SK-N-SH (cell line): Measurements from ENCODE around the gene NKX1-1. TPM values are rescaled to one million over a fixed set of nuclear protein-coding genes. Genes with fewer than 3 reads are reported as not detected.

Experiments used
- CTCF ChIA-PET: fragments of 300-600, 350-600 bp; formaldehyde crosslinking; extraction: SDS; loops from one replicate; lab custom pipeline; 2021; lab: Yijun Ruan, JAX
- POLR2A ChIA-PET: fragments of 350-600 bp; sonication (Branson Sonifier 250); formaldehyde crosslinking; extraction: SDS; loops from one replicate; lab custom pipeline; 2020; ENCODE audit warnings: antibody characterized with exemption, inconsistent platforms; lab: Yijun Ruan, JAX
- DNase-seq: peaks from one replicate; pipeline ENCODE4 v3.0.0; 2012
- H2AFZ ChIP-seq: fragments of 200-600 bp; sonication (generic); 2 replicates; pipeline ENCODE4 v1.8.1; 2016; ENCODE audit warnings: antibody characterized with exemption, mild to moderate bottlenecking, low read depth
- H3F3A ChIP-seq: fragments of 200-600 bp; sonication (generic); replicated peaks from 2 replicates; pipeline ENCODE3; 2016; ENCODE audit warnings: antibody characterized with exemption, mild to moderate bottlenecking; ENCODE audit not compliant: insufficient read depth
- H3K27ac ChIP-seq, 2 experiments: fragments of 200-500 bp in 1 of 2; fragments of 200-600 bp in 1 of 2; sonication (Bioruptor generic) in 1 of 2; sonication (generic), shearing (Covaris generic) in 1 of 2; 2 replicates each; pipeline versions ENCODE4 v1.5.1 to v1.6.1; 2014 to 2016; ENCODE audit warnings: low read depth in 2 of 2, inconsistent platforms in 1 of 2, low read length in 1 of 2, mild to moderate bottlenecking in 1 of 2, mixed read lengths in 1 of 2
- H3K27me3 ChIP-seq: fragments of 200-600 bp; sonication (generic), shearing (Covaris generic); 2 replicates; pipeline ENCODE4 v1.6.1; 2016; ENCODE audit warnings: mixed run types; ENCODE audit not compliant: insufficient read depth
- H3K36me3 ChIP-seq, 2 experiments: fragments of 200-500 bp in 1 of 2; fragments of 200-600 bp in 1 of 2; sonication (Bioruptor generic) in 1 of 2; sonication (generic) in 1 of 2; replicated peaks in 1 of 2; 2 replicates each; pipeline versions ENCODE3 to v1.5.1; 2014 to 2016; ENCODE audit warnings: low read length in 1 of 2, mild to moderate bottlenecking in 1 of 2; ENCODE audit not compliant: insufficient read depth in 2 of 2, control insufficient read depth in 1 of 2
- H3K4me1 ChIP-seq, 2 experiments: fragments of 200-500 bp in 1 of 2; fragments of 200-600 bp in 1 of 2; sonication (Bioruptor generic) in 1 of 2; sonication (generic), shearing (Covaris generic) in 1 of 2; 2 replicates each; pipeline versions ENCODE4 v1.5.1 to v1.6.1; 2014 to 2016; ENCODE audit warnings: low read depth in 1 of 2, low read length in 1 of 2, mixed run types in 1 of 2; ENCODE audit not compliant: insufficient read depth in 2 of 2, control insufficient read depth in 1 of 2
- H3K4me2 ChIP-seq: fragments of 200-600 bp; sonication (generic), shearing (Covaris generic); 2 replicates; pipeline ENCODE4 v1.6.1; 2017; ENCODE audit warnings: mixed run types
- H3K4me3 ChIP-seq, 2 experiments: fragments of 200-500 bp in 1 of 2; fragments of 200-600 bp in 1 of 2; sonication (Bioruptor generic) in 1 of 2; sonication (generic), shearing (Covaris generic) in 1 of 2; 2 replicates each; pipeline versions ENCODE4 v1.5.1 to v1.8.1; 2014 to 2016; ENCODE audit warnings: low read depth in 2 of 2, inconsistent platforms in 1 of 2, low read length in 1 of 2, mild to moderate bottlenecking in 1 of 2, mixed read lengths in 1 of 2, moderate library complexity in 1 of 2
- H3K79me2 ChIP-seq: fragments of 200-600 bp; sonication (generic); 2 replicates; pipeline ENCODE4 v1.8.1; 2017; ENCODE audit warnings: mild to moderate bottlenecking; ENCODE audit not compliant: insufficient read depth
- H3K9ac ChIP-seq: fragments of 200-600 bp; sonication (generic); 2 replicates; pipeline ENCODE4 v1.6.1; 2017; ENCODE audit warnings: mixed run types
- H3K9me2 ChIP-seq: fragments of 200-600 bp; sonication (generic); 2 replicates; pipeline ENCODE4 v1.6.1; 2017; ENCODE audit warnings: mixed run types
- H3K9me3 ChIP-seq: fragments of 200-600 bp; sonication (generic); 2 replicates; pipeline ENCODE4 v1.6.1; 2017; ENCODE audit warnings: mixed run types, mild to moderate bottlenecking, moderate library complexity
- H4K20me1 ChIP-seq: fragments of 200-600 bp; sonication (generic); 2 replicates; pipeline ENCODE4 v1.6.1; 2017; ENCODE audit warnings: mild to moderate bottlenecking, mixed run types; ENCODE audit not compliant: insufficient read depth
- EZH2phosphoT487 ChIP-seq: fragments of 200-600 bp; sonication (generic); IDR thresholded peaks from 2 replicates; pipeline ENCODE4 v1.6.1; 2017; ENCODE audit warnings: low read depth, mixed run types, mild to moderate bottlenecking, antibody characterized with exemption, moderate library complexity, borderline replicate concordance
- FOXJ3 ChIP-seq: sonication (generic); formaldehyde crosslinking; IDR thresholded peaks from 2 replicates; pipeline ENCODE4 v1.5.1; 2020; ENCODE audit warnings: mild to moderate bottlenecking, missing genetic modification reagents
- NFIC ChIP-seq: IDR thresholded peaks from 2 replicates; pipeline ENCODE4 v1.4.0; 2012; ENCODE audit warnings: borderline replicate concordance
- TAF1 ChIP-seq: IDR thresholded peaks from 2 replicates; pipeline ENCODE4 v1.6.1; 2012; ENCODE audit warnings: low read depth, mild to moderate bottlenecking, low read length, moderate library complexity, borderline replicate concordance
- WGBS: methylation state at CpG from one replicate; pipeline ENCODE4 v1.1.6; 2017; ENCODE audit warnings: low lambda C conversion rate; 5-methylcytosine and 5-hydroxymethylcytosine counted together
- polyA plus RNA-seq, 3 experiments: library from polyadenylated mRNA; depleted of rRNA; stranded (reverse); fragments of >200 nt; gene quantifications; 2 replicates each; pipeline ENCODE4 v1.2.3, GENCODE V29; 2012
- TF ChIP-seq, protein P1 (sequence below): IDR thresholded peaks from 2 replicates; pipeline ENCODE4 v1.4.0; 2012; ENCODE audit warnings: low read depth, borderline replicate concordance
- TF ChIP-seq, protein P2 (sequence below): IDR thresholded peaks from 2 replicates; pipeline ENCODE4 v1.6.1; 2012; ENCODE audit warnings: mild to moderate bottlenecking, low read depth, low read length, moderate library complexity
- TF ChIP-seq, protein P3 (sequence below): IDR thresholded peaks from 2 replicates; pipeline ENCODE4 v1.4.0; 2012; ENCODE audit warnings: low read depth, borderline replicate concordance
- TF ChIP-seq, protein P4 (sequence below): fragments of 150-350 bp; IDR thresholded peaks from 2 replicates; pipeline ENCODE4 v1.6.1; 2017; ENCODE audit warnings: antibody characterized with exemption, low read length, low read depth, borderline replicate concordance

Gene NKX1-1
- polyA plus RNA-seq, 1 of the 3 experiments (the other 2 are of a cell fraction), result not detected

DNA sequence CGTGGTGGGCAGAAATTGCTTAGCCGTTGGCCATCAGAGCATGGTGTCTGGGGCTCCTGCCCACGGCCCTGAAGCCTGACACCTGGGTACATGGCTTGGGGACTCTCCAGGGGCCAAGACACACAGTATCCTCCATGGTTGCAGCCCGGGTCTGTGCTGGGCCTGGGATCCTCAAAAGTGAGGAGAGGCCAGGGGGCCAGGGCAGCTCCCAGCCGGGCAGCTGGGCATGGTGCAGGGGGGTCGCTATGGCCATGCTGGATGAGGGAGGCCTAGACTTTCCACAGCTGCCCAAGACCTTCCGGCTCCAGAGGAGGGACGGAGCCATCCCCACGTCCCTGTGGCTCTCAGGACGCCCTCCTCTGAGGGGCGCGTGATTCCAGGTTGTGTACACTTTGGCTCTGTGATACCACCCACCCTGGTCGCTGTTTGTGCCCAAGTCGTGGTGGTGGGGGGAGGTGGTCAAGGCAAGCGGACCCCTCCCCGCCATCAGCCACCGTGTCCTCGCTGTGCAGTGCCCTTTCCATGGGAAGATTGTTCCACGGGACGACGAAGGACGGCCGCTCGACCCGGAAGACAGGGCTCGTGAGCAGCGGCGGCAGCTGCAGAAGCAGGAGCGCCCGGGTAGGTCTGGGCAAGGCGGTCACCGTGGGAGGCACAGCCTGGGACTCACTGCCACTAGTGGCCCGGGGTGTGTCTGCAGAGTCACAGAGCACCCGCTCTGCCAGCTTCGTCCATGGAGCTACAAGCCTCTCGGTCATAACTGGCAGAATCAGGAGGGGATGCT is 25.7 kb downstream of the NKX1-1 start (continued):
- TF ChIP-seq EZH2phosphoT487 (no peak), NFIC (no peak), FOXJ3 (CRISPR knock-in tag) (no peak)
- TF ChIP-seq, protein P1, sequence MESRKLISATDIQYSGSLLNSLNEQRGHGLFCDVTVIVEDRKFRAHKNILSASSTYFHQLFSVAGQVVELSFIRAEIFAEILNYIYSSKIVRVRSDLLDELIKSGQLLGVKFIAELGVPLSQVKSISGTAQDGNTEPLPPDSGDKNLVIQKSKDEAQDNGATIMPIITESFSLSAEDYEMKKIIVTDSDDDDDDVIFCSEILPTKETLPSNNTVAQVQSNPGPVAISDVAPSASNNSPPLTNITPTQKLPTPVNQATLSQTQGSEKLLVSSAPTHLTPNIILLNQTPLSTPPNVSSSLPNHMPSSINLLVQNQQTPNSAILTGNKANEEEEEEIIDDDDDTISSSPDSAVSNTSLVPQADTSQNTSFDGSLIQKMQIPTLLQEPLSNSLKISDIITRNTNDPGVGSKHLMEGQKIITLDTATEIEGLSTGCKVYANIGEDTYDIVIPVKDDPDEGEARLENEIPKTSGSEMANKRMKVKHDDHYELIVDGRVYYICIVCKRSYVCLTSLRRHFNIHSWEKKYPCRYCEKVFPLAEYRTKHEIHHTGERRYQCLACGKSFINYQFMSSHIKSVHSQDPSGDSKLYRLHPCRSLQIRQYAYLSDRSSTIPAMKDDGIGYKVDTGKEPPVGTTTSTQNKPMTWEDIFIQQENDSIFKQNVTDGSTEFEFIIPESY, result no peak
- TF ChIP-seq, protein P2, sequence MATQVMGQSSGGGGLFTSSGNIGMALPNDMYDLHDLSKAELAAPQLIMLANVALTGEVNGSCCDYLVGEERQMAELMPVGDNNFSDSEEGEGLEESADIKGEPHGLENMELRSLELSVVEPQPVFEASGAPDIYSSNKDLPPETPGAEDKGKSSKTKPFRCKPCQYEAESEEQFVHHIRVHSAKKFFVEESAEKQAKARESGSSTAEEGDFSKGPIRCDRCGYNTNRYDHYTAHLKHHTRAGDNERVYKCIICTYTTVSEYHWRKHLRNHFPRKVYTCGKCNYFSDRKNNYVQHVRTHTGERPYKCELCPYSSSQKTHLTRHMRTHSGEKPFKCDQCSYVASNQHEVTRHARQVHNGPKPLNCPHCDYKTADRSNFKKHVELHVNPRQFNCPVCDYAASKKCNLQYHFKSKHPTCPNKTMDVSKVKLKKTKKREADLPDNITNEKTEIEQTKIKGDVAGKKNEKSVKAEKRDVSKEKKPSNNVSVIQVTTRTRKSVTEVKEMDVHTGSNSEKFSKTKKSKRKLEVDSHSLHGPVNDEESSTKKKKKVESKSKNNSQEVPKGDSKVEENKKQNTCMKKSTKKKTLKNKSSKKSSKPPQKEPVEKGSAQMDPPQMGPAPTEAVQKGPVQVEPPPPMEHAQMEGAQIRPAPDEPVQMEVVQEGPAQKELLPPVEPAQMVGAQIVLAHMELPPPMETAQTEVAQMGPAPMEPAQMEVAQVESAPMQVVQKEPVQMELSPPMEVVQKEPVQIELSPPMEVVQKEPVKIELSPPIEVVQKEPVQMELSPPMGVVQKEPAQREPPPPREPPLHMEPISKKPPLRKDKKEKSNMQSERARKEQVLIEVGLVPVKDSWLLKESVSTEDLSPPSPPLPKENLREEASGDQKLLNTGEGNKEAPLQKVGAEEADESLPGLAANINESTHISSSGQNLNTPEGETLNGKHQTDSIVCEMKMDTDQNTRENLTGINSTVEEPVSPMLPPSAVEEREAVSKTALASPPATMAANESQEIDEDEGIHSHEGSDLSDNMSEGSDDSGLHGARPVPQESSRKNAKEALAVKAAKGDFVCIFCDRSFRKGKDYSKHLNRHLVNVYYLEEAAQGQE, result no peak
- TF ChIP-seq, protein P3, sequence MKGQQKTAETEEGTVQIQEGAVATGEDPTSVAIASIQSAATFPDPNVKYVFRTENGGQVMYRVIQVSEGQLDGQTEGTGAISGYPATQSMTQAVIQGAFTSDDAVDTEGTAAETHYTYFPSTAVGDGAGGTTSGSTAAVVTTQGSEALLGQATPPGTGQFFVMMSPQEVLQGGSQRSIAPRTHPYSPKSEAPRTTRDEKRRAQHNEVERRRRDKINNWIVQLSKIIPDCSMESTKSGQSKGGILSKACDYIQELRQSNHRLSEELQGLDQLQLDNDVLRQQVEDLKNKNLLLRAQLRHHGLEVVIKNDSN, result no peak

DNA sequence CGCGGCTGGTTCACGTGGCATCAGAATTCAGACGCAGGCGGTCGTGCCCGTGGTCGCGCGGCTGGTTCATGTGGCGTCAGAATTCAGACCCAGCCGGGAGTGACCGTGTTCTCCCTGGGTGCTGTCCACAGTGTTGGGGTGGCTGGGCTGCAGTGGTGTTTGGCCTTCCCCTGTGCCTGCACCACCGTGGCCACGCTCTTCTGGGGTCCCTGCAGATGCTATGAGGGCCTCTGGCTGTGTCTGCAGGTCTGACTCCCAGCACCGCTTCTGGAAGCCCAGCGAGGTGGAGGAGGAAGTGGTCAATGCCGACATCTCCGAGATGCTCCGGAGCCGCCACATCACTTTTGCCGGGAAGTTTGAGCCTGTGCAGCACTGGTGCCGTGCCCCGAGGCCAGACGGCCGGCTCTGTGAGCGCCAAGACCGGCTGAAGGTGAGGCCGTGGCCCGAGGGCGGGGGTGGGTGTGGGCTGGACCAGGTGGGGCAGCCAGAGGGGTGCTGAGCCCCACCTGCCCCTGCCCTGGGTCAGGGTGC is 26.4 kb downstream of the NKX1-1 start:
- Histone ChIP-seq H3K9me2 (no peaks in the 10 kb centered on the region), H3K79me2 (no peaks in the 10 kb centered on the region), H3K9me3 (no peaks in the 10 kb centered on the region), H3K27me3 (no peaks in the 10 kb centered on the region), H3K4me1 (no peaks in the 10 kb centered on the region), H3K27ac (no peak overlapping the region), H4K20me1 (no peaks in the 10 kb centered on the region), H3F3A (no peaks in the 10 kb centered on the region), H3K4me2 (no peak overlapping the region), H3K4me3 (no peak overlapping the region), H2AFZ (no peak overlapping the region), H3K36me3 (peaks cover 0 to 39% of the 10 kb centered on the region in 2 experiments), H3K9ac (no peak overlapping the region)
- 100% methylated on average over 5 of the region's 31 CpGs for WGBS
- TF ChIP-seq, protein P4, sequence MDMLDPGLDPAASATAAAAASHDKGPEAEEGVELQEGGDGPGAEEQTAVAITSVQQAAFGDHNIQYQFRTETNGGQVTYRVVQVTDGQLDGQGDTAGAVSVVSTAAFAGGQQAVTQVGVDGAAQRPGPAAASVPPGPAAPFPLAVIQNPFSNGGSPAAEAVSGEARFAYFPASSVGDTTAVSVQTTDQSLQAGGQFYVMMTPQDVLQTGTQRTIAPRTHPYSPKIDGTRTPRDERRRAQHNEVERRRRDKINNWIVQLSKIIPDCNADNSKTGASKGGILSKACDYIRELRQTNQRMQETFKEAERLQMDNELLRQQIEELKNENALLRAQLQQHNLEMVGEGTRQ, result no peak
- TF ChIP-seq TAF1, result no peak
- TF ChIP-seq, protein P3, result no peak
- ChIA-PET POLR2A (no interaction called here), CTCF (no interaction called here)
- no peak for DNase-seq
